GM18508 (cell line): ENCODE measurements around the gene CAP2.

ENCODE experiments used
- ATAC-seq: cut with Tn5 transposase; IDR thresholded peaks from one replicate; pipeline ENCODE4 v1.9.1; 2021; ENCODE audit warnings: moderate number of reproducible peaks; ENCODE audit not compliant: insufficient read depth, unreplicated experiment

Gene CAP2

DNA sequence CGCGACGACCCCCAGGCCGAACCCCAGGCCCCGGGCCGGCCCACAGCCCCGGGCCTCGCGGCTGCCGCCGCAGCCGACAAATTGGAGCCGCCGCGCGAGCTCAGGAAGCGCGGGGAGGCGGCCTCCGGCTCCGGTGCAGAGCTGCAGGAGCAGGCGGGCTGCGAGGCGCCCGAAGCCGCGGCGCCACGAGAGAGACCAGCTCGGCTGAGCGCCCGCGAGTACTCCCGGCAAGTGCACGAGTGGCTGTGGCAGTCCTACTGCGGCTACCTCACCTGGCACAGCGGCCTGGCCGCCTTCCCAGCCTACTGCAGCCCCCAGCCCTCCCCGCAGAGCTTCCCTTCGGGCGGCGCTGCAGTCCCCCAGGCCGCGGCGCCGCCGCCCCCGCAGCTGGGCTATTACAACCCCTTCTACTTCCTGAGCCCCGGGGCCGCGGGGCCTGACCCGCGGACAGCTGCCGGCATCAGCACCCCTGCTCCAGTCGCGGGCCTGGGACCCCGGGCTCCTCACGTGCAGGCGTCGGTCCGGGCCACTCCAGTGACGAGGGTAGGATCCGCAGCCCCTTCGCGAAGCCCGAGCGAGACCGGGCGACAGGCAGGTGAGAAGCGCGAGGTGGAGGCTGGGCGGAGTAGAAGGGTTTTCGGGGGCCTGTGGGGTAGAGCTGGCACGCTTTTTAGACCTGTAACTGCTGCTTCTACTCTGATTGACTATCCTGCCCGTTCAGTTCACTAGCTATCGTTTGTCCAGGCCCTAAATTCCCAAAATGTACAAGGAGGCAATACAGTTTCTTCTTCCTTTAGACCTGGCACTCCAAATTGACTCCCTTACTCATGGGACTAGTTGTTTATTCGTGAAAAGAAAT is 207.4 kb downstream of the CAP2 start:
- peak; percentile 31 for ATAC-seq

GRCh38 chr6:17601386-17601703 is 207.9 kb downstream of the CAP2 start:
- no peak for ATAC-seq

GRCh38 chr6:17602888-17603287 is 209.5 kb downstream of the CAP2 start:
- ATAC-seq: no peak

- ATAC-seq: no peak
These were observed 213.2 kb downstream of the CAP2 start for GRCh38 chr6:17606606-17607005.
